GM19043 (cell line): ENCODE results near the gene SLC12A3.

ENCODE experiments used
- ATAC-seq: cut with Tn5 transposase; IDR thresholded peaks from one replicate; pipeline ENCODE4 v1.9.1; 2021; ENCODE audit warnings: low read depth; ENCODE audit not compliant: unreplicated experiment

Gene SLC12A3

DNA sequence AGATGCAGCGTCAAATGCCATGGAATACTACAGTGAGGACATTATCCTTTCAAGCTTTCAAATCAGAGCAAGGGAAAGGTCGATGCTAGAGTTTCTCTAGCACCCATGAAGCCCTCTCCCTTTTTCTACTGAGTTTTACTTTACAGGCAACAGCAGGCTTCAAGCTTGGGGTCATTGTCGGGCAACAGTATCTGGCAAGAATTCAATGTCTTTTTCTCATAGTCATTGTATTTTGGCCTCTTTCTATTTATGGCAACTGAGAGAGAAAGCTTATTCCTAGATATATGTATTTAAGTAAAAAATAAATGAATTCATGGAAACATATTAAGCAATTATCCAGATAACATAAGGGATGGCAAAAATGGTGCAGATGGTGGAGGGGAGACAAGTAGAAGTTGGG is 96.4 kb downstream of the SLC12A3 start:
- ATAC-seq, result no peak

GRCh38 chr16:56961851-56962281 is 96.9 kb downstream of the SLC12A3 start, which contains the start of gene CETP:
CETP (plus strand) TSS chr16:56961950; CDS start chr16:56961980, 30 bp downstream.
- no peak for ATAC-seq

- no peak for ATAC-seq
Observed at GRCh38 chr16:56964243-56965148, 99.5 kb downstream of the SLC12A3 start.
